ENCODE results near the gene MICAL3.

- TF ChIP-seq CTCF (IDR thresholded peaks at IDR 0.05; ENCODE audit: low read depth, low read length) (no peak), EZH2phosphoT487 (IDR thresholded peaks at IDR 0.05; ENCODE audit: low read depth) (no peak)
Observed at GRCh38 chr22:17743661-17744411, 280.5 kb downstream of the MICAL3 start.

Measured in OCI-LY3 (cell line).